Tongue (tissue), 2 donors: Measurements from ENCODE around the gene INA. TPM values are rescaled to one million over a fixed set of nuclear protein-coding genes. Genes with fewer than 3 reads are reported as not detected.
"Not testable (repeated sequence)": the region's sequence is repeated elsewhere in the genome, so short reads cannot be mapped to it uniquely, and the experiment has no call there.

Experiments used
- DNase-seq: peaks from one replicate; pipeline ENCODE4 v3.0.0-alpha.2; 2015
- total RNA-seq: library from RNA; depleted of rRNA; stranded (reverse); fragments of >200 nt; gene quantifications from one replicate; pipeline ENCODE4 v1.2.3, GENCODE V29; 2014

INA gene
- total RNA-seq = 1.0 TPM

GRCh38 chr10:103276896-103277712, at the start of gene INA:
Gene INA, plus strand, starts transcription at chr10:103277138. Its CDS starts 74 bp downstream, at chr10:103277212.
- DNase-seq = peak; percentile 48

- DNase-seq = no peak
Measured at GRCh38 chr10:103227416-103227815, 49.5 kb upstream of the INA start.

DNA sequence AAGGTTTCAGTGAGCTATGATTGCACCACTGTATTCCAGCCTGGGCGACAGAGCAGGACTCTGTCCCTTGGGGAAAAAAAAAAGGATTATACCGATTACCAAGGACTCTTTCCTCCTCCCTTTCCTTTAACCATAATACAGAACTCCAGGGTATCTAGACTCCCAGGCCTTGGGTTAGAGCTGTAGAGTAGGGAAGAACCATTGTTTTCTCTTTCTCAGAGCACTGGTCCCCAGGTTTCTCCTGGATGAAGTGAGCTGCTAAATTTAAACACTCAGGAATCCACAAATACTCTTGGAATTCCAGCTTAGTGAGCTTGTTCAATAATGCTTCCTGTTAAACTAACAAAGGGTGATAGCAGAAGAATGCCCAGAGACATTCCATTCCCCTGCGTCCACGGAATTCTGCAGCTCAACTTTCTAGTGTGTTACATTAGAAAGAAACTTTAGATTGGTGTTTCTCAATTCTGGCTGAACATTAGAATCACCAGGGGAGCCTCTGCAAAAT, 45.8 kb upstream of the INA start:
- no peak for DNase-seq

- no peak for DNase-seq
Measured at GRCh38 chr10:103232131-103232673, 44.7 kb upstream of the INA start.

DNA sequence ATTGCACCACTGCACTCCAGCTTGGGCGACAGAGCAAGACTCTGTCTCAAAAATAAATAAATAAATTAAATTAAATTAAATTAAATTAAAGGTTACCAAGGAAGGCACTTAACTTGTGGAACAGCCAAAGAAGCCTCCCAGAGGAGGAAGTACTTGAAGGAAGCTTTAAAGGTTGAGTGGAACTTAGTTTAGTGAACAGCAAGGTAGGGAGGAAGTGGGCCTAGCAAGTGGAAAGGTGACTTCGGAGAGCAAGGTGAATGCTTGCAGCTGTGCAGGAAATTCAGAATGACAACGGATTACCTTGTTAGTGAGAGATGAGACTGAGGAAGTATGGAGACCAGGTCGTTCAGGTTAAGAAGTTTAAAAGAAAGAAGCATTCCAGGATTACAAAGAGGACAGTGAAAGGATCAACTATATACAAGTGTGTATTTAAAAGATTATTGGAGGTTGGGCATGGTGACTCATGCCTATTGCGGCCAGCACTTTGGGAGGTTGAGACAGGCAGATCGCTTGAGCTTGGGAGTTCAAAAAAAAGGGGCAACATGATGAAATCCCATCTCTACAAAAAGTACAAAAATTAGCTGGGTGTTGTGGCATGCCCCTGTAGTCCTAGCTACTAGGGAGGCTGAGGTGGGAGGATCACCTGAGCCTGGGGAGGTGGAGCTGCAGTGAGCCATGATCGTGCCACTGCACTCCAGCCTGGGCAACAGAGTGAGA, 44.0 kb upstream of the INA start:
- DNase-seq = no peak

DNA sequence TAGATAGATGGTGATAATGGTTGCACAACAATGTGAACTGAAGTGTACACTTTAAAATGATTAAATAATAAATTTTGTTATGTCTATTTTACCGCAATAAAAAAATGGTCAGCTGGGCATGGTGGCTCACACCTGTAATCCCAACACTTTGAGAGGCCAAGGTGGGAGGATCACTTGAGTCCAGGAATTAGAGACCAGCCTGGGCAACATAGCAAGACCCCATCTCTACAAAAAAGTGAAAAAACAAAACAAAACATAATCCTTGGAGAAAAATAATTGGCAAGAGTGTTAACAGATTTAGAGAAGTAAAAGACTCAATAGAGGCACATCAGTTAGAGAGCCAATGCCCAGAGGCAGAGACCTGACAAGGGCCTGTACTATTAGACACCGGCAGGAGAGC, 41.2 kb upstream of the INA start:
- no peak for DNase-seq

DNA sequence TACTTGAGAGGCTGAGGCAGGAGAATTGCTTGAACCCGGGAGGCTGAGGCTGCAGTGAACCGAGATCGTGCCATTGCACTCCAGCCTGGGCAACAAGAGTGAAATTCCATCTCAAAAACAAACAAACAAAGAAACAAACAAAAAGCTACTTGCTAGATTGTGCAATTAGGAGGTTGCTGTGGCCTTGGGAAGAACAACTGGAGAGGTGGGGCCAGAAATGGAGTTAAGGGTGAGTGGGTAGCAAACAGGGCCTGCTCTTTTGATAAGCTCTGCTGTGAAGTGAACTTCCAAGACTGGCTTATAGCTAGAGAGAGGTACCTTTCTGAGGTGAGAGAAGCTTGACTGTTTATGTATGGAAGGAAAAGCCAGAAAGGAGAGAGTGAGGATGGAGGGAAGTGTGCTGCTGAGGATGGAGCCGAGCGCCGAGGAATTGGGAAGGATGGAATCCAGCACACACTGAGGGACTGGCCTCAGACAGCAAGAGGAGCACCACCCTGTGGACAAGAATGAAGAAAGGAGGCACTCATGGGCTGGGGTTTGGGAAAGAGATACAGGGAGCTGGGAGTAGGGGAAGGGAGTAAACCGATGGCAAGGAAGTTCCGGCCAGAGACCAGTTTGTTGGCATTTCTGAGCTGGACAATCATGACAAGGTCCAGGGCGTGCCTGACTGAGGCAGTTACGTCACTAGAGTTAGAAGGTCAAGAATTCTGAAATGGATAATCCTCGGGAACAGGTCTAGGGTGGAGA, 38.3 kb upstream of the INA start:
- DNase-seq = no peak

- DNase-seq = peak; percentile 50
Measured at GRCh38 chr10:103241262-103242011, 35.5 kb upstream of the INA start.

- peak; percentile 86 for DNase-seq
Measured at GRCh38 chr10:103244666-103245271, 32.2 kb upstream of the INA start.

DNA sequence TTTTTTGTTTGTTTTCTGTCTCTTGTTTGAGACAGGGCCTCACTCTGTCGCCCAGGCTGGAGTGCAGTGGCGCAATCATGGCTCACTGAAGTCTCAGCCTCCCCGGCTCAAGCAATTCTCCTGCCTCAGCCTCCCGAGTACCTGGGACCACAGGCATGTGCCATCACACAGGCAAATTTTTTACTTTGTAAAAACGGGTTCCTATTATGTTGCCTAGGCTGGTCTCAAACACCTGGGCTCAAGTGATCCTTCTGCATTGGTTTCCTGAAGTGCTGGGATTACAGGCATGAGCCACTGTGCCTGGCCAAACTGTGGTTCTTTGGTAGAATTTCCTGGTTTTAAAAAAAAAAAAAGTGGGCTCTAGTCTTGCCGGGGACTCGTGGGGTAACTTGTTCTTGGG, 31.4 kb upstream of the INA start, which contains the start of gene RPEL1:
RPEL1 (plus strand) TSS at position 301 of the 400 bp plus-strand sequence. CDS start 110 bp downstream, outside the sequence.
- DNase-seq = not testable (repeated sequence)

DNA sequence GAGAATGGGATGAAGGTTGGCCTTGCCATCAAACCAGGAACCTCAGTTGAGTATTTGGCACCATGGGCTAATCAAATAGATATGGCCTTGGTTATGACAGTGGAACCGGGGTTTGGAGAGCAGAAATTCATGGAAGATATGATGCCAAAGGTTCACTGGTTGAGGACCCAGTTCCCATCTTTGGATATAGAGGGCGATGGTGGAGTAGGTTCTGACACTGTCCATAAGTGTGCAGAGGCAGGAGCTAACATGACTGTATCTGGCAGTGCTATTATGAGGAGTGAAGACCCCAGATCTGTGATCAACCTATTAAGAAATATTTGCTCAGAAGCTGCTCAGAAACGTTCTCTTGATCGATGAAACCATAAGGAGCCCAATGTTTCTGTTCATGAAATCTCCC, 30.6 kb upstream of the INA start:
- no peak for DNase-seq

DNA sequence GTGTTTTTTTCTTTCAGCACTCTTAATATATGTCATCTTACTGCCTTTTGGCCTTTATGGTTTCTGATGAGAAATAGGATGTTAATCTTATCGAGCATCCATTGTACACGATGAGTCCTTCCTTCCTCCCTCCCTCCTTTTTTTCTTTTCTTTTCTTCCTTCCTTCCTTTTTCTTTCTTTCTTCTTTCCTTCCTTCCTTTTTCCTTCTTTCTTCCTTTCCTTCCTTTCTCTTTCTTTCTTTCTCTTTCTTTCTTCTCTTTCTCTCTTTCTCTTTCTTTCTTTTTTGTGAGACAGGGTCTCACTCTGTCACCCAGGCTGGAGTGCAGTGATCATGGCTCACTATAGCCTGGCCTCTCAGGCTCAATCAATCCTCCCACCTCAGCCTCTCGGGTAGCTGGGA, 22.8 kb upstream of the INA start:
- DNase-seq = no peak

DNA sequence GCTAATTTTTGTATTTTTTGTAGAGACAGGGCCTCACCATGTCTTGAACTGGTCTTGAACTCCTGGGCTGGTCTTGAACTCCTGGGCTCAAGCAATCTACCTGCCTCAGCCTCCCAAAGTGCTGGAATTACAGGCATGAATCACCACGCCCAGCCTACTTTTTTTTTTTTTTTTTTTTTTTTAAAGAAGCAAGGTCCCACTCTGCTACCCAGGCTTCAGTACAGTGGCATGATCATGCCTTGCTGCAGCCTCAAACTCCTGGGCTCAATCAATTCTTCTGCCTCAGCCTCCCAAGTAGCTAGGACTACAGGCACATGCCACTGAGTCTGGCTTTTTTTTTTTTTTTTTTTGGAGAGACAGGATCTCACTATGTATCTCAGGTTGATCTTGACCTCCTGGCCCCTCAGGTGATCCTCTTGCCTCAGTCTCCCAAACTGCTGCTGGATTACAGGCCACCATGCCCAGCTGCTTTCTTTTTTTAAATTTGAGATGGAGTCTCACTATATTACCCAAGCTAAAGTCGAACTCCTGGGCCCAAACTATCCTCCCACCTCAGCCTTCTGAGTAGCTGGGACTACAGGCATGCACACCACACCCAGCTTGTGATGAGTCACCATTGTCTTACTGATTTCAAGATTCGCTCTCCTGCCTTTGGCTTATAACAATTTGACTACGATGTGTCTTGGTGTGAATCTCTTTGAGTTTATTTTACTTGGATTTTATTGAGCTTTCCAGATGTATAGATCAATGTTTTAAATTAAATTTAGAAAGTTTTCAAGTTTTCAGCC, 22.2 kb upstream of the INA start:
- no peak for DNase-seq

DNA sequence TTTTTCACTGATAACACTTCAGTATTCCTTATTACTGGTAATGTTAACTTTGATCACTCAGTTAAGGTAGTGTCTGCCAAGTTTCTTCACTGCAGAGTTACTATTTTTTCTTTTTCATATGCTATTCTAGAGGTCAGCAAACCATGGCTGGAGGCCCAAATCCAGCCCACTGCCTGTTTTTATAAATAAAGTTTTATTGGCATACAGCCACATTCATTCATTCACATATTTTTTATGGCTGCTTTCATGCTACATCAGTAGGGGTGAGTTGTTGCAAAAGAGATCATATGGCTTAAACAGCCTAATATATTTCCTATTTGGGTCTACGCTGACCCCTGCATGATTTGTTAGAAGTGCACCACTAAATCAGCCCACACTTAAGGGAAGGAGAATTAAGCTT, 20.3 kb upstream of the INA start:
- DNase-seq = no peak

DNA sequence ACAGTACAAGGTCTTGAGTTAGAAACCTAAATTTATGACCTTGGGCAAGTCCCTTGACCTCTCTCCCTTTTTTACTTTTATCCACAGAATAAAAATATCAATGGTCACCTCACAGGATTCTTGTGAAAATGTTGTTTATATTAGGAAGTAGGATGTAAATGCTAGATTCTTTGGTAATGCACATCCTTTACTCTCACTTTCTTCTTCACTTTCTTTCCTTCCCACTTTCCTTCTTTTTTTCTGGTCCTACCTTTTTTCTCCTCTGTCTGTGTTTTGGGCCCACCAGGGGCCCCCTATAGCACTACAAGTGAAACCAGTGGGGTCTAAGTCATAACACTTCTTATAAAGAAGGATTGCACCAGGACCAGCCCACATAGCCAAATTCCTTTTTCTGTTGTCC, 19.1 kb upstream of the INA start:
- no peak for DNase-seq

- DNase-seq = not testable (repeated sequence)
Measured at GRCh38 chr10:103258928-103259327, 18.0 kb upstream of the INA start.

DNA sequence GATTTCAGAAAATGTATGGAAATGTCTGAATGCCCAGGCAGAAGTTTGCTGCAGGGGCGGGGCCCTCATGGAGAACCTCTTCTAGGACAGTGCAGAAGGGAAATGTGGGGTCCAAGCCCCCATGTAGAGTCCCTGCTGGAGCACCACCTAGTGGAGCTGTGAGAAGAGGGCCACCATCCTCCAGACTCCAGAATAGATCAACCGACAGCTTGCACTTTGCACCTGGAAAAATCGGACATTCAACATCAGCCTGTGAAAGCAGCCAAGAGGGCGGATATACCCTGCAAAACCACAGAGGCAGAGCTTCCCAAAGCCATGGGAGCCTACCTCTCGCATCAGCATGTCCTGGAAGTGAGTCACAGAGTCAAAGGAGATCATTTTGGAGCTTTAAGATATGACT, 16.9 kb upstream of the INA start:
- DNase-seq = no peak

DNA sequence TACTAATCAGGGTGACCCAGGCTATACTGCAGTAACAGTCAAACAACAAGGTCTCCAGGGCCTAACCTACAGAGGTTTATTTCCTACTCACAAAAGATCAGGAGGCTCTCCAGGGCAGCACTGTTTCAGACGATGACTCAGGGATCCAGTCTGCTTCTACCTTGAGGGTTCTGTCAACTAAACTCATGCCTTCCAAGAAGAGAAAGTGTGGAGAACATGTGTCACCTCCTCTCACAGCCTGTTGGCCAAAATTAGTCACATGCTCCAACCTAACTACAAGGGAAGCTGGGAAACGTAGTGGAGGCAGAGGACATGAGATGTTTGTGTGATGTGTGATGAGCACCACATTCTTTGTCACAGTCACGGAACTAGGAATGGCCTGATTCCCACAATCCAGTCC, 14.7 kb upstream of the INA start:
- DNase-seq = no peak

- peak; percentile 90 for DNase-seq
Measured at GRCh38 chr10:103265717-103266329, 11.1 kb upstream of the INA start.

DNA sequence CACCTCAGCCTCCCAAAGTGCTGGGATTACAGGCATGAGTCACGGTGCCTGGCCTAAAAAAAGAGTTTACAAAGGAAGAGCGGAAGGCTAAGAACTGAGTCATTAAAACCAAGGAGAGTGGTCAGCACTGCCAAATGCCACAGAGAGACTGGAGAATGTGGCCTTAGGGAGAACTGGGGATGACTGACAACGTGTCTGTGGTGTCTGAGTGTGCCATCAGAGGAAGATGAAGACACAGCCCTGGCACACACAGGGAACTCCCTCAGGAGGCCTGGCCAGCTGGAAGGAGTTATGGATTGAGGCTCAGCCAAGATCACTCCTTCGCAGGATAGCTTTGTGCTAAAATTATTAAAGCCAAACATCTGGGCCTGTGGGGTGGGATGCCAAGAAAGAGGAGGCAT, 3.9 kb upstream of the INA start:
- DNase-seq = peak; percentile 74
